NOMO-1 treated with DMSO at 0.1 percent for 48 hours (cell line): ENCODE measurements around the gene TIMM8A.
"Not testable (repeated sequence)": the region's sequence is repeated elsewhere in the genome, so short reads cannot be mapped to it uniquely, and the experiment has no call there.

ENCODE experiments used
- DNase-seq: peaks from one replicate; lab custom pipeline; 2025; ENCODE audit not compliant: unreplicated experiment; lab: John Stamatoyannopoulos, UW

The TIMM8A gene

GRCh38 chrX:101360390-101360789 lies 11.8 kb upstream of the TIMM8A start:
- no peak for DNase-seq

GRCh38 chrX:101359966-101360365 lies 11.4 kb upstream of the TIMM8A start:
- DNase-seq: no peak

- no peak for DNase-seq
Measured at GRCh38 chrX:101357166-101357795, 8.7 kb upstream of the TIMM8A start.

- no peak for DNase-seq
Measured at GRCh38 chrX:101349193-101349562, 636 bp upstream of the TIMM8A start.

GRCh38 chrX:101347859-101348451 lies 587 bp downstream of the TIMM8A start:
- DNase-seq: no peak

GRCh38 chrX:101337776-101338271 lies 10.7 kb downstream of the TIMM8A start:
- DNase-seq: no peak

- DNase-seq: not testable (repeated sequence)
Measured at GRCh38 chrX:101334310-101334709, 14.2 kb downstream of the TIMM8A start.

GRCh38 chrX:101326600-101326999 lies 21.9 kb downstream of the TIMM8A start:
- DNase-seq: not testable (repeated sequence)

- DNase-seq: no peak
Measured at GRCh38 chrX:101303790-101304189, 44.8 kb downstream of the TIMM8A start.
